GM12872 (cell line): ENCODE results near the gene SHISA7.

Source experiments
- CTCF ChIP-seq: IDR thresholded peaks from 3 replicates; pipeline ENCODE4 v1.5.1; 2011; ENCODE audit warnings: low read depth, mild to moderate bottlenecking, low read length, moderate library complexity; ENCODE audit not compliant: insufficient read depth

The SHISA7 gene

GRCh38 chr19:55443045-55443823 is at the start of gene SHISA7:
Gene SHISA7 (minus strand): TSS chr19:55443300. CDS start chr19:55442863, 437 bp downstream.
- TF ChIP-seq CTCF, result no peak

- no peak for TF ChIP-seq CTCF
These were observed 49.4 kb upstream of the SHISA7 start for GRCh38 chr19:55492362-55492944.

GRCh38 chr19:55491546-55492360 is 48.7 kb upstream of the SHISA7 start:
- no peak for TF ChIP-seq CTCF

GRCh38 chr19:55490478-55491432 is 47.7 kb upstream of the SHISA7 start:
- TF ChIP-seq CTCF, result no peak

- TF ChIP-seq CTCF, result no peak
These were observed 46.8 kb upstream of the SHISA7 start for GRCh38 chr19:55489711-55490477.

- TF ChIP-seq CTCF, result no peak
These were observed 46.0 kb upstream of the SHISA7 start for GRCh38 chr19:55488986-55489710.
